ENCODE measurements around the gene ROS1.

Gene ROS1

DNA sequence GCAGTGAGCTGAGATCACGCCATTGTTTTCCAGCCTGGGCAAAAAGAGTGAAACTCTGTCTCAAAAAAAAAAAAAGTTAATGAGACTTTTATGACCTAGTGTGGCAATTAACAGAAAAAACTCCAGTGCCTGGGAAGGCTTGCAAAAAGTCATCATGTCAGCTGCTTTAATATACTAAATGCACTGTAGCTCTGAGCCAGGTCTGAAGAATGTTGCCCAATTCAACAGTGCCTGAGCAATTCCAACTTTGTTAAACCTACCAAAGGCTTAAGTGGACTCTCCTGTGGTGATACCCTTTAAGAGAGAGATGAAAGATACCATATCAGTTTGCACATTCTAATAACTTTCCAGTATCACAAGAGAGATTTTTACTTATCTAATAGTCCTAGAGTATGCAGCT is 6.5 kb upstream of the ROS1 start:
- Histone ChIP-seq H3K36me3 (ENCODE audit: control insufficient read depth, insufficient read depth, low read length) (no peaks in the 10 kb centered on the region), H3K4me3 (replicated peaks; ENCODE audit: low read depth, low read length) (no peak overlapping the region), H3K27me3 (replicated peaks; ENCODE audit: control insufficient read depth, insufficient read depth, low read length) (no peaks in the 10 kb centered on the region)
- DNase-seq (ENCODE audit: extremely low read depth, insufficient read length), result no peak
- no peak for TF ChIP-seq CTCF (IDR thresholded peaks at IDR 0.05; ENCODE audit: insufficient read depth, low read length, poor library complexity, severe bottlenecking)

DNA sequence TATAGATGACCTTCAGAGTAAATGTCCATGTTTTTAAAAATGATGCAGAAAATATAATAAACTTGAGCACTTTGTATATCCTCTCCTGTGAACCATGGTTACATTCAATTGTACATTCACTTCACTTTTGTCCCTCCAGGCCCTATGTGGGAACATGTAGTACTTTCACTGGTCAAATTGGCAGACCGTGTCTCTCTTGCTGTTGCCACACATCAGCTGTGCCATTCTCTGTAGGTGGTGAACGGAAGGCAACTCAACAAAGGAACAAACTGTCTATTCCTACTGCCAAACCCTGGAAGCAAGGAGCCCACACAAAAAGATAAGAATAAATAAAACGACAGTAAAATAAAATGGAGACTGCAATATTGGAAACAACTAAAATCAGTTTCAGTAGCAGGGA is 2.0 kb downstream of the ROS1 start:
- no peak for TF ChIP-seq CTCF (IDR thresholded peaks at IDR 0.05; ENCODE audit: insufficient read depth, low read length, poor library complexity, severe bottlenecking)
- Histone ChIP-seq H3K4me3 (replicated peaks; ENCODE audit: low read depth, low read length) (no peak overlapping the region), H3K36me3 (ENCODE audit: control insufficient read depth, insufficient read depth, low read length) (no peaks in the 10 kb centered on the region), H3K27me3 (replicated peaks; ENCODE audit: control insufficient read depth, insufficient read depth, low read length) (no peaks in the 10 kb centered on the region; the same call in 1 of the 2 replicates)
- DNase-seq (ENCODE audit: extremely low read depth, insufficient read length), result no peak

DNA sequence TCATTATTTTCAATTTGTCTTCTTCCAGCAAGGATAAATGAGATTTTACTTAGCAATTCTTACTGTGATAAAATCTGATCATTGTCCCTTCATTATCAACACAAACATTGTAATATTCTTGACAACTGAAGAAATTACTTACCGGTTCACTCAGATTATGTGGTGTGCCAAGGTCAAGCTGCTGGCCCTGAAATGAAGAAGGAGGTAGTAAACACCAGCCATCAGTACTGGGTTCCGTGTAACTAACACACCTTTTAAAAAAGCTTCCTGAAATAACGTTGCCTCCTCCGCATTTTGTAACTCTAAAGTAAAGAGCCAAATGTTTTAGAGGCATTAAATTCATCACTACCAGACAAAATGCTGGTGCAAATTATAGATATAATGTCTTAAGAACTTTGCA is 7.4 kb downstream of the ROS1 start:
- no peak for TF ChIP-seq CTCF (IDR thresholded peaks at IDR 0.05; ENCODE audit: insufficient read depth, low read length, poor library complexity, severe bottlenecking)
- no peak for DNase-seq (ENCODE audit: extremely low read depth, insufficient read length)

DNA sequence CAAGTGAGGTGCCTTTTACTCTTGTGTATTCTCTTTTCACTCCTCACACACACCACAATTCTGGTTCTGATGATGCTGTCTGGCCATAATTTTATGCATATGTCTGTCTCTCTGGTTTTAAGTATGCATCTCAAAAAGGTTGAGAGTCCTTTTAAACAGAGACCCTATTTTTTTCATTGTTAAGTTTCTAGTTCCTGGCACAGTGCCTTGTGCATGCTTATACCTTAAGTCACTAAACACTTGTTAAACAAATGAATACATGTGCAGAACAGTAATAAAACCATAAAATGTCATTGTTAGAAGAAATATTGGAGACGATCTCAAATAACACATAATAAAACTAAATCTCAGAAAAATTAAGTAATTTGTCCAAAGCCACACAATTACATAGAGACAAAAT is 7.9 kb downstream of the ROS1 start:
- Histone ChIP-seq H3K27me3 (replicated peaks; ENCODE audit: control insufficient read depth, insufficient read depth, low read length) (no peaks in the 10 kb centered on the region; the same call in 1 of the 2 replicates), H3K36me3 (ENCODE audit: control insufficient read depth, insufficient read depth, low read length) (no peaks in the 10 kb centered on the region), H3K4me3 (replicated peaks; ENCODE audit: low read depth, low read length) (no peak overlapping the region)
- no peak for DNase-seq (ENCODE audit: extremely low read depth, insufficient read length)
- TF ChIP-seq CTCF (IDR thresholded peaks at IDR 0.05; ENCODE audit: insufficient read depth, low read length, poor library complexity, severe bottlenecking), result no peak

More for the DNA sequence above, 7.4 kb downstream of the ROS1 start:
- Histone ChIP-seq H3K4me3 (replicated peaks; ENCODE audit: low read depth, low read length) (no peak overlapping the region), H3K27me3 (replicated peaks; ENCODE audit: control insufficient read depth, insufficient read depth, low read length) (no peaks in the 10 kb centered on the region; the same call in 1 of the 2 replicates), H3K36me3 (ENCODE audit: control insufficient read depth, insufficient read depth, low read length) (no peaks in the 10 kb centered on the region)

DNA sequence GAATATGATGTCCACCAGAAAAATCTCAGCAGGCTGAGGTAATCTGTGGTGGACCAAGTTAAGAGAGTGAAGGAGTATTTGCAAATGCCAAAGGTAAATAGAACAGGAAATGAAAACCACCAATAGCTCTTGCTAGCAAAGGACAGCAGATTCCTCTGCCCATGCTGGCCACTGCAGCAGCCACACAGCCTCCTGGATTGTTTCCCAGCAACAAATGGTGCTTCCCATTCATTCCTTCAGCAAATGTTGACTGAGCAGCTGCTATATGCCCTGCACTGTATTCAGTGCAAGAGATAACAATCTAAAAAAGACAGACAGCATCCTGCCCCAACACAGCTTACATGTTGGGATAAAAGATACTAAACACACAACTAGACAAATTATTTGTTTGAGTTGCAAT is 11.0 kb downstream of the ROS1 start:
- DNase-seq (ENCODE audit: extremely low read depth, insufficient read length), result no peak
- no peaks in the 10 kb centered on the region; the same call in 1 of the 2 replicates for H3K27me3 ChIP-seq (replicated peaks; ENCODE audit: control insufficient read depth, insufficient read depth, low read length)
- H3K4me3 ChIP-seq (replicated peaks; ENCODE audit: low read depth, low read length), result no peak overlapping the region
- TF ChIP-seq CTCF (IDR thresholded peaks at IDR 0.05; ENCODE audit: insufficient read depth, low read length, poor library complexity, severe bottlenecking), result no peak
- no peaks in the 10 kb centered on the region for H3K36me3 ChIP-seq (ENCODE audit: control insufficient read depth, insufficient read depth, low read length)

DNA sequence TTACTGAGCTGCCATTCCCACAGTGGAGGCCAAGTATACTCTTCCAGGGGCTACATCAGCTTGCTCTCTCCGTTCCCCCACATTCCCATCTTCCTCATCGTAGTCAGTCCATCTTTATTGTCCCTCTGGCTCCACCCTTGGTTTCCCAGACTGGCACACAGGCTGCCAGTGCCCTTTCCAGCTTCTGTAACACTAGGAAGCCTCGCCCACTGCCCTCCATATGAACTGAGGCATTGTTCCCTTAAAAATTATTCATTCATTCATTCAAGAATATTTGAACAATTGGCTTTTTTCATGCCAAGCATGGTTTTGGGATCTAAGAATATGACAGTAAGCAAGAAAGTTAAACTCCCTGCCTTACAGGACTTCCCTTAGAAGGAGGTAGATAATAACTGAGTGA is 14.3 kb downstream of the ROS1 start:
- Histone ChIP-seq H3K27me3 (replicated peaks; ENCODE audit: control insufficient read depth, insufficient read depth, low read length) (no peaks in the 10 kb centered on the region; the same call in 1 of the 2 replicates), H3K4me3 (replicated peaks; ENCODE audit: low read depth, low read length) (no peak overlapping the region), H3K36me3 (ENCODE audit: control insufficient read depth, insufficient read depth, low read length) (no peaks in the 10 kb centered on the region)
- no peak for DNase-seq (ENCODE audit: extremely low read depth, insufficient read length)
- TF ChIP-seq CTCF (IDR thresholded peaks at IDR 0.05; ENCODE audit: insufficient read depth, low read length, poor library complexity, severe bottlenecking), result no peak
